ENCODE data around the gene TULP4.

The TULP4 gene

DNA sequence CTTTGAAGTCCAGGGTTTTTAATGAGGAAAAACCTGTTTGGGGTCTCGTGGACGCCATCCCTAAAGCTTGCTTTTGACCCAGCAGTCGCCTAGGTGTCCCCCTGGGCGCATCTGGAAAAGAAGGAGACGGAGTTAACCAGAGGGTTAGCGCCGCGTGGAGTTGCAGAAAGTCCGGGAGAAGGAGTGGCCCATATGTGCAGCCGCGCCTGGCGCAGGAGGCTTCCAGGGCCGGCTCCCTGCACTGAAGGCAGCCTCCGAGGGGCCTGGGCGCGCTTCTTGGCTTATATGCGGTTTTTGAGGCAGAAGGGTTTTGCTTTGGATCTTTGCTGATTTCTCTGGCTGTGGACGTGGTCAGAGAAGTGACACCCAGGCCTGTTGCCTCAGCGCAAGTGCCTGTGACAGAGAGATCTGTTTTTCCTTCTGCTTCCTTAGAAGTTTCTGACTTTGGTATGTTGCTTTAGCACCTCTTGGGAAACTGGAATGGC is 248.6 kb downstream of the TULP4 start:
- no peak for TF ChIP-seq CTCF (IDR thresholded peaks at IDR 0.05; ENCODE audit: control insufficient read depth, extremely low read depth, insufficient read depth)
- DNase-seq (ENCODE audit: low read depth): no peak

More for the DNA sequence above, 248.6 kb downstream of the TULP4 start:
- peak overlapping the region; percentile 59 for H3K4me3 ChIP-seq (ENCODE audit: low read depth, low read length)
